ENCODE measurements around the gene RARRES2.

RARRES2 gene

GRCh38 chr7:150360363-150361058 is 19.1 kb upstream of the RARRES2 start:
- no peak overlapping the region for H3K4me3 ChIP-seq (ENCODE audit: low read depth in 1 of 2, low read length in 2 of 2)
- peak overlapping the region; percentile 90 for H3K27ac ChIP-seq (ENCODE audit: low read length)
- H3K4me2 ChIP-seq (ENCODE audit: insufficient read depth, low read length): peak overlapping the region; percentile 44
- H3K79me2 ChIP-seq (ENCODE audit: insufficient read depth, low read length): peaks cover 67% of the 10 kb centered on the region
- TF ChIP-seq CTCF (IDR thresholded peaks at IDR 0.05; ENCODE audit: borderline replicate concordance, extremely low read depth, low read length, poor library complexity, severe bottlenecking) (no peak), EZH2 (IDR thresholded peaks at IDR 0.05; ENCODE audit: borderline replicate concordance, low read depth, low read length, severe bottlenecking) (no peak)
- H3K4me1 ChIP-seq (ENCODE audit: insufficient read depth, low read length): peaks cover 99% of the 10 kb centered on the region
- no peaks in the 10 kb centered on the region for H3K9me3 ChIP-seq (ENCODE audit: insufficient read depth, low read length, severe bottlenecking)
- ATAC-seq (ENCODE audit: insufficient read depth, low read depth) (no peak), DNase-seq (no peak)
- H2AFZ ChIP-seq (ENCODE audit: low read depth, low read length): no peak overlapping the region
- H3K36me3 ChIP-seq (ENCODE audit: insufficient read depth, low read length): no peaks in the 10 kb centered on the region
- H3K27me3 ChIP-seq (ENCODE audit: insufficient read depth, low read length, poor library complexity): no peaks in the 10 kb centered on the region
- H4K20me1 ChIP-seq (ENCODE audit: insufficient read depth, low read length): no peaks in the 10 kb centered on the region
- H3K9ac ChIP-seq (ENCODE audit: low read depth, low read length): peak overlapping the region; percentile 19; the same call in 1 of the 2 replicates

- DNase-seq: no peak
- H3K9me3 ChIP-seq (ENCODE audit: insufficient read depth, low read length, severe bottlenecking): no peaks in the 10 kb centered on the region
- no peak for ATAC-seq (ENCODE audit: insufficient read depth, low read depth)
- H3K79me2 ChIP-seq (ENCODE audit: insufficient read depth, low read length): peaks cover 61% of the 10 kb centered on the region
- no peaks in the 10 kb centered on the region for H3K36me3 ChIP-seq (ENCODE audit: insufficient read depth, low read length)
- peak overlapping the region; percentile 51; the same call in 1 of the 2 replicates for H3K9ac ChIP-seq (ENCODE audit: low read depth, low read length)
- no peaks in the 10 kb centered on the region for H4K20me1 ChIP-seq (ENCODE audit: insufficient read depth, low read length)
- H3K4me3 ChIP-seq (ENCODE audit: low read depth in 1 of 2, low read length in 2 of 2): peak overlapping the region in 1 of 2 experiments; percentile 28; a peak in 1 of 4 replicates
- no peak overlapping the region for H2AFZ ChIP-seq (ENCODE audit: low read depth, low read length)
- TF ChIP-seq EZH2 (IDR thresholded peaks at IDR 0.05; ENCODE audit: borderline replicate concordance, low read depth, low read length, severe bottlenecking): no peak
- H3K4me2 ChIP-seq (ENCODE audit: insufficient read depth, low read length): peak overlapping the region; percentile 44
- peak overlapping the region; percentile 90 for H3K27ac ChIP-seq (ENCODE audit: low read length)
- no peaks in the 10 kb centered on the region for H3K27me3 ChIP-seq (ENCODE audit: insufficient read depth, low read length, poor library complexity)
- peaks cover 96% of the 10 kb centered on the region for H3K4me1 ChIP-seq (ENCODE audit: insufficient read depth, low read length)
Measured at GRCh38 chr7:150359622-150360362, 18.4 kb upstream of the RARRES2 start.

GRCh38 chr7:150358988-150359621 is 17.7 kb upstream of the RARRES2 start:
- H3K4me1 ChIP-seq (ENCODE audit: insufficient read depth, low read length): peaks cover 90% of the 10 kb centered on the region
- H3K36me3 ChIP-seq (ENCODE audit: insufficient read depth, low read length): no peaks in the 10 kb centered on the region
- H3K4me3 ChIP-seq (ENCODE audit: low read depth in 1 of 2, low read length in 2 of 2): peak overlapping the region in 1 of 2 experiments; percentile 28; a peak in 1 of 4 replicates
- peak overlapping the region; percentile 65 for H3K4me2 ChIP-seq (ENCODE audit: insufficient read depth, low read length)
- TF ChIP-seq CTCF (IDR thresholded peaks at IDR 0.05; ENCODE audit: borderline replicate concordance, extremely low read depth, low read length, poor library complexity, severe bottlenecking) (no peak), EZH2 (IDR thresholded peaks at IDR 0.05; ENCODE audit: borderline replicate concordance, low read depth, low read length, severe bottlenecking) (no peak)
- peak; percentile 47 for DNase-seq
- no peak overlapping the region for H2AFZ ChIP-seq (ENCODE audit: low read depth, low read length)
- no peaks in the 10 kb centered on the region for H3K27me3 ChIP-seq (ENCODE audit: insufficient read depth, low read length, poor library complexity)
- H4K20me1 ChIP-seq (ENCODE audit: insufficient read depth, low read length): no peaks in the 10 kb centered on the region
- peak overlapping the region; percentile 51 for H3K9ac ChIP-seq (ENCODE audit: low read depth, low read length)
- no peak for ATAC-seq (ENCODE audit: insufficient read depth, low read depth)
- H3K9me3 ChIP-seq (ENCODE audit: insufficient read depth, low read length, severe bottlenecking): no peaks in the 10 kb centered on the region
- H3K27ac ChIP-seq (ENCODE audit: low read length): peak overlapping the region; percentile 90
- peaks cover 54% of the 10 kb centered on the region for H3K79me2 ChIP-seq (ENCODE audit: insufficient read depth, low read length)

Data from DND-41 (cell line).